Dermis microvascular lymphatic vessel endothelial cell (primary cell): ENCODE measurements around the gene DIAPH1. TPM values are rescaled to one million over a fixed set of nuclear protein-coding genes. Genes with fewer than 3 reads are reported as not detected.

Source experiments
- DNase-seq, 2 donors: peaks; one replicate each; pipeline versions ENCODE4 v3.0.0 to v3.0.0-alpha.2; 2010; ENCODE audit warnings: low read depth in 2 of 2
- total RNA-seq: library from RNA; depleted of rRNA; stranded (reverse); fragments of >200 nt; gene quantifications from 2 replicates; pipeline ENCODE4 v1.2.1, GENCODE V29; 2014

Gene DIAPH1
- total RNA-seq, 1 donor from 2014 or later: 41.1 TPM

DNA sequence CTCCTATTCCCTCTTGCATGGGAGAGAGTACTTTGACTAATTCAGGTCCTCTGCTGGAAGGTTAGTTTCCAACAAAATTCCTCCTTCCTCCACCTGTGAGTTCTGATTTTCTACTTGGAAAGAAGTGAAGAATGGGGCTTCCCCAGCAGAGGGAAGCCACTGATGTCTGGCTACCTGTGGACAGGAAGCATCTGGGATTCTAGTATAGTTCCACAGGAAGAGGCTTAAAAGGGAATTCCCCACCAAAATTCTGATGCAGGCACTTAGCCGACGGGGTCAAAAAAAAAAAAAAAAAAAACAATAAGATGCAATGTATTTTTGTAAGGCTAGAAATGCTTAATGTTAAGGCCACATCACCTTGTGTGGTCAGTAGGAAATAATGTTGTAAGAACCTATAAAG is 96.5 kb downstream of the DIAPH1 start:
- peak; percentile 64 to 88 for DNase-seq

DNA sequence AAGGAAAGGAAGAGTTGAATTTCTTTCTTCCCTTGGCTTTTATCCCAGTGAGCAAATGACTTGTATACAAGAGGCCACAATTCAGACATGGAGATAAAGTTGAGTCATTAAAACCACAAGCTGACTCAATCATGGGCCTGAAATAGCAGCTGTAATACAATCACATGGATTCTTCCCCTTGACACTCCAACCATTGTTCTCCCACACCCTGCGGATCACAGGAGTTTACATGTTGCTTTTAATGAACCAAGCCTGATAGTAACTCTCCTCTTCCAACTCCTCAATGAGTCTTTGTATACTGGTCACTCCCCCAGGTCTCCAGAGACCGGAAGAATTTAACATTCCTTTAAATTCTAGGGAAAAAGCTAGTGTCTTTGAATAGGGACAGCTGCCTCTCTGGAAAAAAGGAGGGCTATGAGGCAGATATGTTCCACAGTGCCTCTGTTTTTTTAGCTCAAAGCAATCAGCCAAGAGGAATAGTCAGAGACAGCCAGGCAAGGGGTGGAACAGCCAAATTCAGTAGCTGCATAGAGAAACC is 97.5 kb downstream of the DIAPH1 start:
- DNase-seq: peak; percentile 93 to 99

DNA sequence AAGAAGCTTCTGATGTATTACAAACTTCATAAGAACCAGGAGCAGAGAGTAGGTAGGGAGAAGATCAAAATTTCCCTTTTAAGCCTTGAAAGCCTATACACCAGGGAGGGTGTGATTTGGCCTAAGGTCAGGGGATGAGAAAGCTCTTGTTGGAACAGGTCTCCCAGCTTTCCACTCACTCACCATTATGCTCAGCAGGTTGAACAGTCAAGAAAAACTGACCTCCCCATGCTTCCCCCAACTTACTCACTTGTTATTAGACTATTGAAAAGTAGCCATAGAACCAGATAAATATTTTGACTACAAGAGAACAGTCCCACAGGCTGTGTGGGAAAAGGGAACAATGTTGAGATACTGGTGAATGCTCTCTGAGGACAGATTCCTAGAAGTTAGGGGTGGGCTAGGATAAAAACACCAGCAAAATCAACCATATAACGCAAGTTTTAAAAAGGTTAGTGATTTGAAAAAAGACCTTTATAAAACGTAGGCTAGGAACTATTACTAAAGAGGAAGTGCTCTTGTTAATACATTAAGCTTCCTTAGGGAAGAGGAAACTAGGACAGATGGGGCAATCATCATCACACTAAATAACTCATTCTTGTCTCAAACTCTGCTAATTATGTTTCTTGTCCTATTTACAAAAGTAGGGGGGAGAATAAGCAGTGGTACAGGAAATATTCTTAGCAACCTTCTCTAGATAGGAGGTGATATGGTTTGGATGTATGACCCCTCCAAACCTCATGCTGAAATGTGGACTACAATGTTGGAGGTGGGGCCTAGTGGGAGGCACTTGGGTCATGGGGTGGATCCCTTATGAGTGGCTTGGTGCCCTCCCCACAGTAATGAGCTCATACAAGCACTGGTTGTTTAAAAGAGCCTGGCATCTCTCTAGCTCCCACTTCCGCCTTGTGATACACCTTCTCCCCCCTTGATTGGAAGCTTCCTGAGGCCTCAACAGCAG is 98.9 kb downstream of the DIAPH1 start:
- DNase-seq: peak in 1 of 2 donors; percentile 17

- DNase-seq: no peak
Observed at GRCh38 chr5:141518618-141519015, 100.2 kb downstream of the DIAPH1 start.

DNA sequence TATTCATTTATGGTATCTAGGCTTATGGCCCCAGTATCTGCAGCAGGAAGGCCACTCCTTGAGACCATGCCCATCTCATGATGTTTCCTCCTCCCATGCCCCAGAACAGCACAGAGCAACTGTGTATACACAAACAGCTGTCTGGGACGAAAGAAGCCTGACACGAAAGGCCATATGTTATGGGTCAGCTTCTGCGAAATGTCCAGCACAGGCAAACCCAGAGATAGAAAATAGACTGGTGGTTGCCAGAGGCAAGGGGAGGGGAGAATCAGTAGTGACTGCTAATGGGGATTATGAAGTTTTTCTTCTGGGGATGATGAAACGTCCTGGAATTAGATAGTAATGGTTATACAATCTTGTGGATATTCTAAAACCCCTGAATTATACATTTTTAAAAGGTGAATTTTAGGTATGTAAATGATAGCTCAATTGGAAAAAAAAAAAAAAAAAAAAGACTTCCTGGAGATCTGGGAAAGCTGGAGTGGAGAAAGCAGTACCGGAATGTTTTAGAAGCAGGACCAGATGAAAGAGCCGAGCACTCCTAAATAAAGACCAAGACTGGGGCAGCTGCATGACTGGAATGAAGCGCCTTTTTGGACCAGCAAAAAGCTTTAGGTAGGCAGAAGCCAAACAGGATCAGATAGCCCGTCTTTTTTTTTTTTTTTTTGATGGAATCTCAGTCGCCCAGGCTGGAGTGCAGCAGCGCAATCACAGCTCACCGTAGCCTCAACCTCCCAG is 100.8 kb downstream of the DIAPH1 start:
- DNase-seq: no peak

GRCh38 chr5:141517312-141517711 is 101.5 kb downstream of the DIAPH1 start:
- no peak for DNase-seq

DNA sequence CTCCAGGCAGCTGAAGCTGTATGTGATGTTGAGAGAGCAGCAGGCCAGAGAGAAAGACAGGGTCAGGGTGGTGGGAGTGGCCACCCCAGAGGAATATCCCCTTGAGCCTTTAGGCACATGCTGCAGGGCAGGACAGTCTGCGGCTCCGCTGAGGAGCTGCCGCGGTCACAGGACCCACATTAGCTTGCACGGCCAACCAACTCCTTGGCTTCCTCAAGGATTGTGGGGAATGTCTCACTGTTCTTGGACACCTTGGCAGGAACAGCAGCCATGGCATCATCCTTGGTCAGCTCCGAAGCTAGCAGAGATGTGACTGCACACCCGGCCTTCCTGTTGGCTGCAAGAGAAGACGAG is 102.2 kb downstream of the DIAPH1 start:
- no peak for DNase-seq

- no peak for DNase-seq
Observed at GRCh38 chr5:141515946-141516671, 102.7 kb downstream of the DIAPH1 start.

- DNase-seq: no peak
Observed at GRCh38 chr5:141515141-141515540, 103.7 kb downstream of the DIAPH1 start.

- peak in 1 of 2 donors; percentile 56 for DNase-seq
Observed at GRCh38 chr5:141514330-141515133, 104.3 kb downstream of the DIAPH1 start.

- peak in 1 of 2 donors; percentile 82 for DNase-seq
Observed at GRCh38 chr5:141513627-141514329, 105.0 kb downstream of the DIAPH1 start.

- DNase-seq: peak in 1 of 2 donors; percentile 65
Observed at GRCh38 chr5:141512911-141513626, 105.7 kb downstream of the DIAPH1 start.

- peak in 1 of 2 donors; percentile 82 for DNase-seq
Observed at GRCh38 chr5:141512390-141512910, 106.3 kb downstream of the DIAPH1 start.

DNA sequence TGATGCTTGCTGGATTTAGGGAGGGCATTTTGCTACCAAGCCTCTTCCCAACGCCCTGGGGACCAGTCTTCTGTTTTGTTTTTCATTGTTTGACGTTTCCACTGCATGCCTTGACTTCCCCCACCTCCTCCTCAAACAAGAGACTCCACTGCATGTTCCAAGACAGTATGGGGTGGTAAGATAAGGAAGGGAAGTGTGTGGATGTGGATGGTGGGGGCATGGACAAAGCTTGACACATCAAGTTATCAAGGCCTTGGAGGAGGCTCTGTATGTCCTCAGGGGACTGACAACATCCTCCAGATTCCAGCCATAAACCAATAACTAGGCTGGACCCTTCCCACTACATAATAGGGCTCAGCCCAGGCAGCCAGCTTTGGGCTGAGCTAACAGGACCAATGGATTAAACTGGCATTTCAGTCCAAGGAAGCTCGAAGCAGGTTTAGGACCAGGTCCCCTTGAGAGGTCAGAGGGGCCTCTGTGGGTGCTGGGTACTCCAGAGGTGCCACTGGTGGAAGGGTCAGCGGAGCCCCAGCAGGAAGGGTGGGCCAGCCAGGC is 107.0 kb downstream of the DIAPH1 start:
- DNase-seq: no peak

DNA sequence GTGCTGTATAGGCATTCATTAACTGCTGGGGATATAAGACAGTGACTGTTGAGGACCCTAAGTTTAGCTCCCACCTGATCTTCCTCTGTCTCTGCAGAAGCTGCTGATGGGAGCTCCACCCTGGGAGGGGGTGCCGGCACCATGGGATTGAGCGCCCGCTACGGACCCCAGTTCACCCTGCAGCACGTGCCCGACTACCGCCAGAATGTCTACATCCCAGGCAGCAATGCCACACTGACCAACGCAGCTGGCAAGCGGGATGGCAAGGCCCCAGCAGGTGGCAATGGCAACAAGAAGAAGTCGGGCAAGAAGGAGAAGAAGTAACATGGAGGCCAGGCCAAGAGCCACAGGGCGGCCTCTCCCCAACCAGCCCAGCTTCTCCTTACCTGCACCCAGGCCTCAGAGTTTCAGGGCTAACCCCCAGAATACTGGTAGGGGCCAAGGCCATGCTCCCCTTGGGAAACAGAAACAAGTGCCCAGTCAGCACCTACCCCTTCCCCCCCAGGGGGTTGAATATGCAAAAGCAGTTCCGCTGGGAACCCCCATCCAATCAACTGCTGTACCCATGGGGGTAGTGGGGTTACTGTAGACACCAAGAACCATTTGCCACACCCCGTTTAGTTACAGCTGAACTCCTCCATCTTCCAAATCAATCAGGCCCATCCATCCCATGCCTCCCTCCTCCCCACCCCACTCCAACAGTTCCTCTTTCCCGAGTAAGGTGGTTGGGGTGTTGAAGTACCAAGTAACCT is 107.8 kb downstream of the DIAPH1 start:
- no peak for DNase-seq

- no peak for DNase-seq
Observed at GRCh38 chr5:141510160-141510559, 108.6 kb downstream of the DIAPH1 start.

- DNase-seq: peak in 1 of 2 donors; percentile 78
Observed at GRCh38 chr5:141508798-141509611, 109.8 kb downstream of the DIAPH1 start.
